ENCODE measurements around the gene PDE4D.

DNA sequence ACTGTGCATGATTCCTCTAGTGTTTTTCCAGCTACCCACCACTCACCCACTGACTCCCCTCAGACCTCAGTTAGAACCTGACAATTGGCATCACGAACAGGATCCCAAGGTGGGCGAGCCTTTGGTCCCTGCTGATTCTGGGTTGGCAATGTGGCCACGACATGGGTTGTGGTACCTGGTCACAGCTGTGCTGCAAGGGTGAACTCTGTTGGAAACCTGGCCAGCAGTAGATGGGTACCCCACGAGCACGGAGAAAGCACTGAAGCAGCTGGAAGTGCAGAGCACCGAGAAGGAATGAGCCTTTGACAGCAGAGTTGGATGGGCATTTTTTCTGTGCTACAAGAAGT lies 180.1 kb downstream of the PDE4D start:
- TF ChIP-seq, protein P1, sequence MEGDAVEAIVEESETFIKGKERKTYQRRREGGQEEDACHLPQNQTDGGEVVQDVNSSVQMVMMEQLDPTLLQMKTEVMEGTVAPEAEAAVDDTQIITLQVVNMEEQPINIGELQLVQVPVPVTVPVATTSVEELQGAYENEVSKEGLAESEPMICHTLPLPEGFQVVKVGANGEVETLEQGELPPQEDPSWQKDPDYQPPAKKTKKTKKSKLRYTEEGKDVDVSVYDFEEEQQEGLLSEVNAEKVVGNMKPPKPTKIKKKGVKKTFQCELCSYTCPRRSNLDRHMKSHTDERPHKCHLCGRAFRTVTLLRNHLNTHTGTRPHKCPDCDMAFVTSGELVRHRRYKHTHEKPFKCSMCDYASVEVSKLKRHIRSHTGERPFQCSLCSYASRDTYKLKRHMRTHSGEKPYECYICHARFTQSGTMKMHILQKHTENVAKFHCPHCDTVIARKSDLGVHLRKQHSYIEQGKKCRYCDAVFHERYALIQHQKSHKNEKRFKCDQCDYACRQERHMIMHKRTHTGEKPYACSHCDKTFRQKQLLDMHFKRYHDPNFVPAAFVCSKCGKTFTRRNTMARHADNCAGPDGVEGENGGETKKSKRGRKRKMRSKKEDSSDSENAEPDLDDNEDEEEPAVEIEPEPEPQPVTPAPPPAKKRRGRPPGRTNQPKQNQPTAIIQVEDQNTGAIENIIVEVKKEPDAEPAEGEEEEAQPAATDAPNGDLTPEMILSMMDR (IDR thresholded peaks at IDR 0.05): no peak
- no peak for TF ChIP-seq ZFX (IDR thresholded peaks at IDR 0.05; ENCODE audit: borderline replicate concordance)

Measured in 22Rv1 (cell line).